Measurements from ENCODE around the gene CUL1.

DNA sequence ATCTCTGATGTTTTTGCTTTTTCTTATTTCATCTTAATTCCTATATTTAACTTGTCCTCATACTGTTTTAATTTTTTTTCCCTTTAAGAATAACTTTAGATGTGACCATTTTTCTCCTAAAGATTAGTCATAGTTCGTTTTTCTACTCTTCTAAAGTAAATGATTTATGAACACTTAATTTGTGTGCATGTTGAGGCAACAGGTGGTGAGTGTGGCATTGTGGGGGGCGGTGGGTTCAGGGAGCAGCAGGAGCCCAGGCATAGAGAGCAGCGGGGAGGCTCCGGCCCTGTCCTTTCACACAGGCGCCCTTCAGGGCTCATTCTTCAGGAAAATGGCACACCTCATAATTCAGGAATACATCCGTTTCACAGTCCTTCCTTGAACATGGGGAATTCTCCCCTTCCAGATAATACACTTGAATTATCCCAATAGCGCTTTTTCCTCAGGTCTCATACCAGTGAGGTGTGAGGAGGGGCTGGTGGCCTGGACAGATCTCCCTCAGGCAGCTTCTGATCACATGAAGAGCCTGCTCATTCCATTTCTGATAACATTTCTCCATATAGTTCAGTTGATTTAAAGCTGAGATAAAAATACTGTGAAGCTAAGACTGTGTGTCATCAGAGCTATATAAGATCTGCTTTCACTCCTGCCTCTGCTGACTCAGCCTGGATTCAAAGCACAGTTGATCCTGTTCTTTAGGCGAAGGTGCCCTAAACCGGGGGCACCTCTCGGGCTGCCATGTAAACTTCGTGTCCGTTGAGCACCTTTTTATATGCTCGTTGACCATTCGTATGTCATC is 40.2 kb downstream of the CUL1 start:
- no peak for TF ChIP-seq POLR2A (IDR thresholded peaks at IDR 0.05; ENCODE audit: low read depth, low read length)
- TF ChIP-seq POLR2AphosphoS5 (IDR thresholded peaks at IDR 0.05; ENCODE audit: low read depth, low read length): no peak
